ENCODE measurements around the gene SH3RF3.

GRCh38 chr2:109532728-109533076, 403.7 kb downstream of the SH3RF3 start:
- no peak for TF ChIP-seq POLR2A (IDR thresholded peaks at IDR 0.05)
- no peak for TF ChIP-seq CTCF (IDR thresholded peaks at IDR 0.05)
